GM18873 (cell line): ENCODE measurements around the gene DIS3L2.

ENCODE experiments used
- ATAC-seq: cut with Tn5 transposase; IDR thresholded peaks from one replicate; pipeline ENCODE4 v1.9.1; 2021; ENCODE audit warnings: mild to moderate bottlenecking, moderate library complexity, moderate number of reproducible peaks; ENCODE audit not compliant: unreplicated experiment, low FRiP score

The DIS3L2 gene

GRCh38 chr2:232216028-232216427 lies 254.5 kb downstream of the DIS3L2 start:
- no peak for ATAC-seq

GRCh38 chr2:232218778-232219495 lies 257.4 kb downstream of the DIS3L2 start:
- ATAC-seq = no peak

GRCh38 chr2:232219496-232219870 lies 258.0 kb downstream of the DIS3L2 start:
- ATAC-seq = no peak

GRCh38 chr2:232219932-232220331 lies 258.4 kb downstream of the DIS3L2 start:
- no peak for ATAC-seq

GRCh38 chr2:232225429-232225828 lies 263.9 kb downstream of the DIS3L2 start:
- no peak for ATAC-seq

GRCh38 chr2:232225895-232226294 lies 264.4 kb downstream of the DIS3L2 start:
- no peak for ATAC-seq

- ATAC-seq = no peak
Measured at GRCh38 chr2:232228332-232228731, 266.8 kb downstream of the DIS3L2 start.

- no peak for ATAC-seq
Measured at GRCh38 chr2:232228971-232229894, 267.7 kb downstream of the DIS3L2 start.

- ATAC-seq = no peak
Measured at GRCh38 chr2:232229911-232230310, 268.4 kb downstream of the DIS3L2 start.

- no peak for ATAC-seq
Measured at GRCh38 chr2:232230560-232230959, 269.0 kb downstream of the DIS3L2 start.

- ATAC-seq = no peak
Measured at GRCh38 chr2:232231554-232231953, 270.0 kb downstream of the DIS3L2 start.

- no peak for ATAC-seq
Measured at GRCh38 chr2:232232915-232233314, 271.4 kb downstream of the DIS3L2 start.

GRCh38 chr2:232234922-232235615 lies 273.6 kb downstream of the DIS3L2 start:
- ATAC-seq = no peak

GRCh38 chr2:232235716-232236115 lies 274.2 kb downstream of the DIS3L2 start:
- ATAC-seq = no peak

- ATAC-seq = peak; percentile 74
Measured at GRCh38 chr2:232236200-232236599, 274.7 kb downstream of the DIS3L2 start.

- no peak for ATAC-seq
Measured at GRCh38 chr2:232237464-232237863, 276.0 kb downstream of the DIS3L2 start.

GRCh38 chr2:232238108-232238507 lies 276.6 kb downstream of the DIS3L2 start:
- ATAC-seq = no peak

GRCh38 chr2:232238596-232238995 lies 277.1 kb downstream of the DIS3L2 start:
- ATAC-seq = no peak

GRCh38 chr2:232239951-232240681 lies 278.6 kb downstream of the DIS3L2 start:
- no peak for ATAC-seq

- no peak for ATAC-seq
Measured at GRCh38 chr2:232240906-232241305, 279.4 kb downstream of the DIS3L2 start.
